Measurements from ENCODE around the gene GFRA4.

GFRA4 gene, protein sequence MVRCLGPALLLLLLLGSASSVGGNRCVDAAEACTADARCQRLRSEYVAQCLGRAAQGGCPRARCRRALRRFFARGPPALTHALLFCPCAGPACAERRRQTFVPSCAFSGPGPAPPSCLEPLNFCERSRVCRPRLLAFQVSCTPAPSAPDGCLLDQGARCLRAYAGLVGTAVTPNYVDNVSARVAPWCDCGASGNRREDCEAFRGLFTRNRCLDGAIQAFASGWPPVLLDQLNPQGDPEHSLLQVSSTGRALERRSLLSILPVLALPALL

DNA sequence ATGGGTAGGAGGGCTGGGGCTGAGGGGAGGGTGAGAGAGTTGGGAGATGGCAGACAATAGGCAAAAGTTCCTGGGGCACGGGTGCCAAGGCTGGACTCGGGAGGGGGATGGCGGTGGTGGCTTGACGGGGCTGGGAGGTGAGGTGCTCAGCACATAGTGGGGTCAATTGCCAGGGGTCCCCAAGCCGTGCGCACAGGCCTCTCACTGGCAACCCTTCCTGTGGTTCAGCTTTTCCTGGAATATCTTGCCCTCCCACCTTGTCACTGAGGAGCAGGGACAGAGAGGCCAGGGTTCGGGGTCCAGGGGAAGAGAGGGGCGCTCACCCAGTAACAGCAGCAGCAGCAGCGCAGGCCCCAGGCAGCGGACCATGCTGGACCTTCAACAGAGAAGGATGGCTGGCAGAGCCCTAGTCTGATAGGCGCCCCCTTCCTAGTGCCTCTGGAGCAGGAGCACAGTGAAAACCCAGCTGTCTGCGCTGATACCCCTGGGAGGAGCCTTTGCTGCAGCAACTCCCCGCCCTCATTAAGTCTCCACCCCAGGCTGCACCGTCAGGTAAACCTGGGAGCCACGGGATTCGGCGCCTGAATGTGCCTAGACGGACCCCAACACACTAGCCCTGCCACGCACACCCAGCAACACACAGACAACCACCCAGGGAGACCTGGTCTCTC lies at the start of gene GFRA4:
GFRA4 (minus strand) TSS at position 369 of the 671 bp plus-strand sequence; CDS start at position 369, 0 bp downstream.
- DNase-seq = no peak

DNA sequence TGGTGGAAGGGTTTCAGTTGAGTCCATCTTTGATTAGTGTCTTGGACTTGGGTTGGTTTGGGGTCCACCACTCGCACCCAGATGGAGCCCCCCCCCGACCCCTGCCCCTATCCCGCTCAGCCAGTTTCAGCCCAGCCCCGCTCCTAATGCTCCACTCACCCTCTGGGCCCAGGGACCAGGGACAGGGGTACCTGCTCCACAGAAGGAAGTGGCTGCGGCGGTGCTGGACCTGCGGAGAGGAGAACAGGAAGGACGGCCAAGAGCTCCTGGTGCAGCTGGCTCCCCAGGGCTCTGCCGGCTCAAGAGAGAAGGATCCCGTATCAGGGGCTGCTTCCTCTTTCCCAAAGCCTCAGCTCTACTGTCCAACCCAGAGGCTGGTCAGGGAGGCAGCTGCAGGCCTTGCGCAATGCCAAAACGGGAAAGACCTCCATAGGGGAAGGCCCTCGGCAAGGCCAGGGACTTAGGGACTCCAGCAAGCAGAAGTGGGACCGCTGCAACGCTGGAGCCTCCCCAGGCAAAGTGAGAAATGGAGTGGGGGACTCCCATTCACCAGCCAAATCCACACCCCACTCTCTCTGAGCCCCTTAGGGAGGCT lies 49.2 kb upstream of the GFRA4 start, which contains the start of gene SIGLEC1:
SIGLEC1 (minus strand) TSS at position 322 of the 595 bp plus-strand sequence. CDS start 5,472 bp downstream, outside the sequence.
- DNase-seq = no peak

DNA sequence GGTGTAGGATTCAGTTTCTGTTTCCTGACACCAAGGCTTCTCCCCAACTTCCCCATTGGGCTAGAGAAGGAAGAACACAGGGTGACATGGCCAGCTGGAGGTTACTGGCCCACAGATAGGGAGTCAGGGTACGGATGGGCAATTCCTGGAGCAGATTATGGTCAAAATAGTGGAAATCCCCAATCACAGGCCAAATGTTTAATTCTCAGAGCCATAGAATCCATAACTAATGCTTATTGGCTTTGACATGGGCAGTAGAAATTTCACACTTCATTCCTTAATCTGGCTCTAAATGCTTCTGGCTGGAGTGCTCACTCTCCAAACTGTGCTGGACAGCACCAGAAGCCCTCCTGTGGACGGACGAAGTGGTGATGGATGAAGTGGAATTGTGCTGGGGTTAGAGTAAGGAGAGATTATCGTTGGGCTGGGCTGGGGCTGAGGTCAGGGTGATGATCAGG lies 48.3 kb upstream of the GFRA4 start:
- DNase-seq = no peak

DNA sequence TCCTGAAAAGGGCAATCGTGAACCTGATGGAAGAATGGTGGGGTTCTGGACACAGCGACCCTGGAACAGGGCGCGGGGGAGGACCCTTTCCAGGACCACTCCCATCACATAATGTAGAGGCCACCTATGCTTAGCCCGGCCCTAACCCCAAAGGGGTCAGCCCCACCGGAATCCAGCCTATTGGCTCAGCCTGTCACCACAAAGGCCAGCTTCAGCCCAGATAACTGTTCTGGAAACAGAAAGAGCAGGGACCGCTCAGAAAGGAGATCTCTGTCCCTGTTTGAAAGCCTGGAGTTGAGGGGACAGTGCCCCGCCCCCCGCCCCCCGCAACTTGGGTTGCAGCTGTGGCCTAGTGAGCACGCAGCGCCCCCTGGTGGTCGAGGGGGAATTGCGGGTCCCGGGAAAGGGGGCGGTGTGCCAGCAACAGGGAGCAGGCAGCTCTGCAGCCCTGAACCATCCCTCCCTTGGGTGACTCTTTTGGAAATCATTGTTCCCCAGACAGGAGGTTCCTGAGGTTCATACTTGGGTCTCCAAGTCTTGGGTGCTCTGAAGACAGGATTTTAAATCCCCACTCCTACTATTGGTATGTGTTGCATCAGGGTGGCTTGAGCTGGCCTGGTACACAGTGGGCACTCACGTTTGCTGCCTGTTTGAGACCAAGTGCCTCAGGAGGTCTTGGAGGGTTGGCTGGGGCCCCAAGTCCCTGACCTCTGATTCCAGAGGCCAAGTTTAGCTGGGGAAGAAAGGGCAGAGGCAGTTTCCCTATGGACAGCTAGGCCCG lies 47.7 kb upstream of the GFRA4 start:
- peak; percentile 77 for DNase-seq

GRCh38 chr20:3710011-3710466 lies 46.8 kb upstream of the GFRA4 start:
- no peak for DNase-seq

DNA sequence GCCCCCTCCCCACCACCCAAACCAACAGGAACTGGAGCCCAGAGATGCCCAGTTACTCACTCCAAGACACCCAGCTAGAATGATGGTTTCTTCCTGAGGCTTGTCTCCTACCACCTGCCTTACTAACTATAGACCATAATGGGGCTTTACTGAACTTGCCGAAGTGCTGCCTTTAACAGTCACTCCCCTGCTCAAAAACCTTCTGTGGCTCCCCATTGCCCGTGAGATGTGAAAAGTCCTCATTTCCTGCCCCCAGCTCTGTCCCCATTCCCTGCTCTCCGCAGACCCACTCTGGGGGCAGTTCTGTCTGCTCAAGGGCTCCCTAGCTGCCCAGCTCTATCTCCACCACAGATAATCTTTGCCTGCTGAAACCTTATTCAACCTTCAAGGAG lies 44.3 kb upstream of the GFRA4 start:
- DNase-seq = no peak

GRCh38 chr20:3706774-3707507 lies 43.7 kb upstream of the GFRA4 start:
- DNase-seq = no peak

GRCh38 chr20:3705970-3706739 lies 43.0 kb upstream of the GFRA4 start:
- DNase-seq = no peak

GRCh38 chr20:3705491-3705969 lies 42.3 kb upstream of the GFRA4 start:
- DNase-seq = no peak

- DNase-seq = no peak
These were observed 40.9 kb upstream of the GFRA4 start for GRCh38 chr20:3704087-3704486.

GRCh38 chr20:3702611-3703391 lies 39.6 kb upstream of the GFRA4 start:
- no peak for DNase-seq

GRCh38 chr20:3701061-3701998 lies 38.1 kb upstream of the GFRA4 start:
- no peak for DNase-seq

DNA sequence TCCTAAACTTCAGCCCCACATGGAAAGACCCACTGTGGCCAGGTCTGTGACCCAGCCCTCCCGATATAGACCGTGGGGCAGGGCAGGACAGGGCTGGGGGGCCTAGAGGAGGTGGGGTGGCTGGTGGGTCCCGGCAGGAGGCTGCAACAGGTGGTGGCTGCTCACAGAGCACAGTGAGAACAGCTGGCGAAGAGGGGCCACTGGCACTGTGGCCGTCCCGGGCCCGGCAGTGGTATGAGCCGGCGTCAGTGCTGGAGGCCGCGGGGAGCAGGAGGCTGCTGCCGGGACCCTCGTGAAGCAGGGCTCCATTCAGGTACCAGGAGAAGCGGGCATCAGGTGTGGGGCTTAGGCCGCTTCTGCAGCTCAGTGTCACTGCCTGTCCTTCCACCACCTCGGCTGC lies 35.8 kb upstream of the GFRA4 start:
- DNase-seq = no peak

GRCh38 chr20:3698591-3699001 lies 35.4 kb upstream of the GFRA4 start:
- DNase-seq = no peak

DNA sequence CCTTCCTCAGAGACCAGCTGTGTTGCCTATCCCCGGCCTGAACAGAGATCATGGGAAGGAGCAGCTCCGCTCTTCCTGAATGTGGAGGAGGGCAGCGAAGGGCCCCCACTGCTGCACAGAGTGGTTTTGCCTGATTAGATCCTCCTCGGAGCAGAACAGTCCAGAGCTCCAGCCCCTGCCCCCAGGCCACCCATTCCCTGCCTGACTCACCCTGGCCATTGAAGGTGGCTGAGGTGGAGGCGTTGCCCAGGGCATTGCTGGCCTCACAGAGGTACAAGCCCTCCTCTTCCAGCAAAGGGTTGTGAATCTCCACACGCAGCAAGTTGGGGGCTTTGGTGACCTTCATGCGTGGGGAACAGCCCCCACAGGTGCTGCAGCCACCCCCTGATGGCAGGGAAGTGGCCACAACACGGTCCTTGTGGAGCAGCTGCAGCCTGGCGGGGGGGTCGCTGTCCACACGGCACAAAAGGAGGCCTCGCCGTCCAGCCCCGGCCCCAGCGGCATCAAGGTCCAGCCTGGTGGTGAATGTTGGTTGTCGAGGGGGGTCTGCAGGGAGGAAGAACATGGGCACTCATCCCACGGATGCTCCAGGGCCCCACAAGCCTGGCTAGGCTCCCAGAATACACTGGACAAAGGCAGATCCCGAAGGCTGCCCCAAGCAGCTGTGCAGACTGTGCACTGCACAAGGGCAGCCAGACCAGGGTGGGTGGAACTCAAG lies 34.5 kb upstream of the GFRA4 start:
- DNase-seq = no peak

- no peak for DNase-seq
These were observed 33.8 kb upstream of the GFRA4 start for GRCh38 chr20:3696745-3697587.

DNA sequence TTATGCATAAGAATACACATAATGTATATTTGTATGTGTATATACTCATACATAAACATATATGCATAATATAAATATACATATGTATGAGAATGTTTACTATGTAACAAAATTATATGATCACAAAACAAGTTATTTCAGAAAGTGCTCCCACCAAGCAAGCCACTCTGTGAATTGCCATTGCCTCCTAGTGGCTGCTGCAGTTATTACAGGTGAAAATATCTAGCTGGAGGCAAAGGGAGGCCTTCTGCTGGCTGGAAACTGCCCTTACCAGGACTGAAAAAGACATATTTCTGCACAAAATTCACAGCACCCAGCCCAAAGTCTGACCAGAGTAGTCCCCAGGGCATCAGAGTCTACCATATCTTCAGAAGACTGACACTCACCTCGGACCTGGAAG lies 33.0 kb upstream of the GFRA4 start:
- DNase-seq = no peak

DNA sequence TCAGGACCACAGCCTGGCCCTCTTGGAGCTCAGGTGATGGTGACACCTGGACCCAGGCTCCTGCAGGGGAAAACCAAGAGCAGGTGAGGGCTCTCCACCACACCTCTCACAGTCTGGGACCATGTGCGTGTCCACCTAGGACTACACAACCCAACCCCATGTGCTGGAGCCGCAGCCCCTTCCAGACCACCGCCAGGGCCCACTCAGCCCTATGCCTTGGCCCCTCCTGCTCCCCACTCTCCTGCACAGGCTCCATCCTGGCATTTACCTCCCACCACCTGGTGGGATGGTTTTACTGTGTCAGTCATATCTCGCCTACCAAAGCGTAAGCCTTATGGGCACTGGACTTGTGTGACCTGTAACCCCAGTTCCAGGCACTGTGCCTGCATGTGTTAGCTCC lies 31.7 kb upstream of the GFRA4 start:
- no peak for DNase-seq
